ENCODE measurements around the gene OSBPL1A. TPM values are rescaled to one million over a fixed set of nuclear protein-coding genes. Genes with fewer than 3 reads are reported as not detected.

The OSBPL1A gene
- total RNA-seq, 1 experiment from 2014 or later, result 16.4 TPM

GRCh38 chr18:24246143-24246542, 151.5 kb downstream of the OSBPL1A start:
- H3K4me1 ChIP-seq, result no peaks in the 10 kb centered on the region
- no peak for DNase-seq
- H3K27me3 ChIP-seq, result no peaks in the 10 kb centered on the region
- no peaks in the 10 kb centered on the region for H3K36me3 ChIP-seq
- no peak overlapping the region for H3K4me3 ChIP-seq
- H3K27ac ChIP-seq, result no peak overlapping the region
- H3K9me3 ChIP-seq (replicated peaks), result no peaks in the 10 kb centered on the region

DNA sequence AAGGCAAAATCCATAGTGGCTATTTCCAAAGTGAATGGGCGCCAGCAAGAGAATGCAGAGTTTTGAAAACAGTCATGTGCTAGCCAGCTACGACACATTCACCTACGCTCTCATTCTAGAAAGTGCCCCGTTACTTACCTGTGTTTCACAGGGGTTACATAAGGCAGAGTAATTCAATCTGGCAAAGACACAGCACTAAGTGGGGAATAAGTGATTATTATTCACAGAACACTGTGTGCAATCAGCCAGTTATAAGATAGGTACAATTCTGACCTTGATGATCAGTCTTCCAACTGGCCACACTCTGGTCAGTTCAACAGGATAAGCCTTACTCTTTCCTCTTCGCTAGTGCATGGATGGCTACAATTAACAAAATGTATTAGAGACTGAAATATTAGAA, 152.9 kb downstream of the OSBPL1A start:
- no peaks in the 10 kb centered on the region for H3K27me3 ChIP-seq
- no peaks in the 10 kb centered on the region for H3K9me3 ChIP-seq (replicated peaks)
- no peak for DNase-seq
- no peak overlapping the region for H3K4me3 ChIP-seq
- H3K36me3 ChIP-seq, result no peaks in the 10 kb centered on the region
- H3K27ac ChIP-seq, result no peak overlapping the region
- H3K4me1 ChIP-seq, result no peaks in the 10 kb centered on the region

GRCh38 chr18:24243677-24244076, 153.9 kb downstream of the OSBPL1A start:
- Histone ChIP-seq H3K9me3 (replicated peaks) (no peaks in the 10 kb centered on the region), H3K27me3 (no peaks in the 10 kb centered on the region), H3K27ac (no peak overlapping the region), H3K4me1 (no peaks in the 10 kb centered on the region), H3K36me3 (no peaks in the 10 kb centered on the region), H3K4me3 (no peak overlapping the region)
- DNase-seq, result no peak

GRCh38 chr18:24239341-24239740, 158.3 kb downstream of the OSBPL1A start:
- H3K4me3 ChIP-seq, result no peak overlapping the region
- H3K36me3 ChIP-seq, result no peaks in the 10 kb centered on the region
- H3K27me3 ChIP-seq, result no peaks in the 10 kb centered on the region
- H3K4me1 ChIP-seq, result no peaks in the 10 kb centered on the region
- no peak overlapping the region for H3K27ac ChIP-seq
- DNase-seq, result no peak
- H3K9me3 ChIP-seq (replicated peaks), result no peaks in the 10 kb centered on the region

DNA sequence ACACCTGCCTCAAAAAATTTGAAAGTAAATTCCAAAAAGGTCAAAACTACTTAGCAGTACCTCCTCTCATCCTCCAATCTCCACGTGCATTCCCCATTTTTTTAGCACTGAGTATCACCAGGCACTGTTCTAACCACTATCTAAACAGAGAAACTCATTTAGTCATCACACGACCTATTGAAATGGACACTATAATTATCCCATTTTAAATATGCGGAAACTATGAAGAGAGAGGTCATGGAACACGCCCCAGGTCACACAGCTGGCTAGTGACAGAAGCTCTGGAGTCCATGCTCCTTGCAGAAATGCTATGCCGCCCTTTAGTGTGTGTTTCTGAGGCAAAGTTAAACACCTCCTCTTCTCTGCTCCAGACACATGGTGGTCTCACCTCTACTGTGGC, 159.2 kb downstream of the OSBPL1A start:
- H3K4me3 ChIP-seq, result no peak overlapping the region
- no peak overlapping the region for H3K27ac ChIP-seq
- no peaks in the 10 kb centered on the region for H3K9me3 ChIP-seq (replicated peaks)
- H3K4me1 ChIP-seq, result no peaks in the 10 kb centered on the region
- no peak for DNase-seq
- H3K27me3 ChIP-seq, result no peaks in the 10 kb centered on the region
- no peaks in the 10 kb centered on the region for H3K36me3 ChIP-seq

GRCh38 chr18:24234850-24235418, 162.7 kb downstream of the OSBPL1A start:
- H3K9me3 ChIP-seq (replicated peaks), result no peaks in the 10 kb centered on the region
- DNase-seq, result no peak
- no peaks in the 10 kb centered on the region for H3K4me1 ChIP-seq
- H3K27me3 ChIP-seq, result no peaks in the 10 kb centered on the region
- H3K27ac ChIP-seq, result no peak overlapping the region
- no peak overlapping the region for H3K4me3 ChIP-seq
- H3K36me3 ChIP-seq, result no peaks in the 10 kb centered on the region

- Histone ChIP-seq H3K9me3 (replicated peaks) (no peaks in the 10 kb centered on the region), H3K27ac (no peak overlapping the region), H3K36me3 (no peaks in the 10 kb centered on the region), H3K4me3 (no peak overlapping the region), H3K27me3 (no peaks in the 10 kb centered on the region), H3K4me1 (no peaks in the 10 kb centered on the region)
- DNase-seq, result no peak
Measured at GRCh38 chr18:24234330-24234729, 163.3 kb downstream of the OSBPL1A start.

- no peak for DNase-seq
- no peaks in the 10 kb centered on the region for H3K36me3 ChIP-seq
- no peaks in the 10 kb centered on the region for H3K9me3 ChIP-seq (replicated peaks)
- H3K4me1 ChIP-seq, result no peaks in the 10 kb centered on the region
- H3K4me3 ChIP-seq, result no peak overlapping the region
- H3K27ac ChIP-seq, result no peak overlapping the region
- no peaks in the 10 kb centered on the region for H3K27me3 ChIP-seq
Measured at GRCh38 chr18:24232800-24233199, 164.8 kb downstream of the OSBPL1A start.

GRCh38 chr18:24231773-24232735, 165.6 kb downstream of the OSBPL1A start:
- Histone ChIP-seq H3K4me3 (no peak overlapping the region), H3K36me3 (no peaks in the 10 kb centered on the region), H3K9me3 (replicated peaks) (no peaks in the 10 kb centered on the region), H3K27ac (no peak overlapping the region), H3K4me1 (no peaks in the 10 kb centered on the region), H3K27me3 (no peaks in the 10 kb centered on the region)
- no peak for DNase-seq

DNA sequence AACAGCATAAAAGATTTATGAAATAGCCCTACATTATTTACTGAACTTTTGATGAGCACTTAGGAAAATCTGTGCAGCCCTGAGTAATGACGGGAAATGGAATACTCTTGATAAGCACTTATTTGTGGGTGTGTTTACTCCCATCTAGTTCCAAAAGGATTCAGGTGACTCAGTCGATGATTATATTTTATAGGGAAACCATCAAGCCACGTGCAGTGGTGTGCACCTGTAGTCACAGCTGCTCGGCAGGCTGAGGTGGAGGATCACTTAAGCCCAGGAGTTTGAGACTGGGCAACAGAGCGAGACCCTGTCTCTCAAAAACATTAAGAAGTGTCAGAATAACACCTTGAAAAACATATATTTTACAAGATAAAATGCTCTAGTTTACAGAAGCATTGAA, 166.9 kb downstream of the OSBPL1A start:
- no peak overlapping the region for H3K27ac ChIP-seq
- H3K4me1 ChIP-seq, result no peaks in the 10 kb centered on the region
- DNase-seq, result no peak
- no peak overlapping the region for H3K4me3 ChIP-seq
- H3K36me3 ChIP-seq, result no peaks in the 10 kb centered on the region
- no peaks in the 10 kb centered on the region for H3K27me3 ChIP-seq
- H3K9me3 ChIP-seq (replicated peaks), result no peaks in the 10 kb centered on the region

- H3K4me3 ChIP-seq, result no peak overlapping the region
- no peaks in the 10 kb centered on the region for H3K27me3 ChIP-seq
- no peaks in the 10 kb centered on the region for H3K4me1 ChIP-seq
- H3K36me3 ChIP-seq, result no peaks in the 10 kb centered on the region
- no peak overlapping the region for H3K27ac ChIP-seq
- H3K9me3 ChIP-seq (replicated peaks), result no peaks in the 10 kb centered on the region
- DNase-seq, result no peak
Measured at GRCh38 chr18:24228667-24229041, 169.0 kb downstream of the OSBPL1A start.

GRCh38 chr18:24227977-24228666, 169.5 kb downstream of the OSBPL1A start:
- DNase-seq, result no peak
- no peaks in the 10 kb centered on the region for H3K9me3 ChIP-seq (replicated peaks)
- H3K27me3 ChIP-seq, result no peaks in the 10 kb centered on the region
- H3K27ac ChIP-seq, result no peak overlapping the region
- no peaks in the 10 kb centered on the region for H3K36me3 ChIP-seq
- H3K4me1 ChIP-seq, result no peaks in the 10 kb centered on the region
- H3K4me3 ChIP-seq, result no peak overlapping the region

- Histone ChIP-seq H3K4me3 (no peak overlapping the region), H3K27ac (no peak overlapping the region), H3K27me3 (no peaks in the 10 kb centered on the region), H3K4me1 (peaks cover 8% of the 10 kb centered on the region), H3K36me3 (no peaks in the 10 kb centered on the region), H3K9me3 (replicated peaks) (no peaks in the 10 kb centered on the region)
- DNase-seq, result no peak
Measured at GRCh38 chr18:24220318-24220688, 177.3 kb downstream of the OSBPL1A start.

- H3K27ac ChIP-seq, result no peak overlapping the region
- no peaks in the 10 kb centered on the region for H3K27me3 ChIP-seq
- H3K36me3 ChIP-seq, result no peaks in the 10 kb centered on the region
- no peaks in the 10 kb centered on the region for H3K9me3 ChIP-seq (replicated peaks)
- no peak for DNase-seq
- peaks cover 13% of the 10 kb centered on the region for H3K4me1 ChIP-seq
- no peak overlapping the region for H3K4me3 ChIP-seq
Measured at GRCh38 chr18:24219561-24220317, 177.9 kb downstream of the OSBPL1A start.

DNA sequence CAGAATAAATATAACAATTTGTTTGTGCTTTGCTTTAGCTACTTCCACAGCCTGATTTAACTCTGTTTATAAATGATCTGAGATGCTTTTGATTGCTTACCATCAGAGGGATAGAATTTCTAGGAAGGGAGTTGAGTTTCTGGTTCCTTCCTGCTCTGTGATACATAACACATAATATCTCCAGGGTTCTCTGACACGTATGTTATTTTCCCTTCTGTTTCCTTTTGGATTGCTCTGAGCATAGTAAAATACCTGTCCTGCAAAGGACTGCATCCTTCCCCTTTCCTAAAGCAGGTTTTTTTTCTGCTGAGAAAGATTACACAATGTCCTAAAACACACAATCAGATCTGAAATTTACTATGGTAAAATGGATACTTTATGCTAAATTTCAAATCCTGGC, 182.7 kb downstream of the OSBPL1A start:
- DNase-seq, result no peak
- no peaks in the 10 kb centered on the region for H3K36me3 ChIP-seq
- peaks cover 19% of the 10 kb centered on the region for H3K4me1 ChIP-seq
- H3K27ac ChIP-seq, result no peak overlapping the region
- H3K4me3 ChIP-seq, result no peak overlapping the region
- no peaks in the 10 kb centered on the region for H3K9me3 ChIP-seq (replicated peaks)
- no peaks in the 10 kb centered on the region for H3K27me3 ChIP-seq

Data from SJCRH30 (cell line).